ENCODE results near the gene DHRS13.

- TF ChIP-seq EP300 (conservative IDR thresholded peaks at IDR 0.05; ENCODE audit: poor library complexity, severe bottlenecking) (no peak), EZH2 (IDR thresholded peaks at IDR 0.05; ENCODE audit: borderline replicate concordance, insufficient read depth, low read length, poor library complexity, severe bottlenecking) (no peak)
- TF ChIP-seq, protein P1, sequence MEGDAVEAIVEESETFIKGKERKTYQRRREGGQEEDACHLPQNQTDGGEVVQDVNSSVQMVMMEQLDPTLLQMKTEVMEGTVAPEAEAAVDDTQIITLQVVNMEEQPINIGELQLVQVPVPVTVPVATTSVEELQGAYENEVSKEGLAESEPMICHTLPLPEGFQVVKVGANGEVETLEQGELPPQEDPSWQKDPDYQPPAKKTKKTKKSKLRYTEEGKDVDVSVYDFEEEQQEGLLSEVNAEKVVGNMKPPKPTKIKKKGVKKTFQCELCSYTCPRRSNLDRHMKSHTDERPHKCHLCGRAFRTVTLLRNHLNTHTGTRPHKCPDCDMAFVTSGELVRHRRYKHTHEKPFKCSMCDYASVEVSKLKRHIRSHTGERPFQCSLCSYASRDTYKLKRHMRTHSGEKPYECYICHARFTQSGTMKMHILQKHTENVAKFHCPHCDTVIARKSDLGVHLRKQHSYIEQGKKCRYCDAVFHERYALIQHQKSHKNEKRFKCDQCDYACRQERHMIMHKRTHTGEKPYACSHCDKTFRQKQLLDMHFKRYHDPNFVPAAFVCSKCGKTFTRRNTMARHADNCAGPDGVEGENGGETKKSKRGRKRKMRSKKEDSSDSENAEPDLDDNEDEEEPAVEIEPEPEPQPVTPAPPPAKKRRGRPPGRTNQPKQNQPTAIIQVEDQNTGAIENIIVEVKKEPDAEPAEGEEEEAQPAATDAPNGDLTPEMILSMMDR (IDR thresholded peaks at IDR 0.05; ENCODE audit: poor library complexity, severe bottlenecking): no peak
These were observed 5.0 kb upstream of the DHRS13 start for GRCh38 chr17:28907709-28908475.
